NT2/D1 (cell line): ENCODE measurements around the gene HDGFL2.
"Not testable (repeated sequence)": the region's sequence is repeated elsewhere in the genome, so short reads cannot be mapped to it uniquely, and the experiment has no call there.

Experiments used
- DNase-seq: peaks from one replicate; pipeline ENCODE4 v3.0.0-alpha.2; 2011; ENCODE audit warnings: low read depth, low spot score
- H3K27me3 ChIP-seq: 2 replicates; pipeline ENCODE4 v1.6.0; 2011; ENCODE audit warnings: mild to moderate bottlenecking; ENCODE audit not compliant: insufficient read length, insufficient read depth
- H3K36me3 ChIP-seq: 2 replicates; pipeline ENCODE4 v1.6.1; 2011; ENCODE audit warnings: mild to moderate bottlenecking, low read length, mixed read lengths; ENCODE audit not compliant: insufficient read depth, insufficient read length
- H3K4me1 ChIP-seq: 2 replicates; pipeline ENCODE4 v1.5.1; 2011; ENCODE audit not compliant: insufficient read depth, insufficient read length
- H3K4me3 ChIP-seq: 2 replicates; pipeline ENCODE4 v1.5.1; 2011; ENCODE audit warnings: low read depth; ENCODE audit not compliant: insufficient read length
- H3K9ac ChIP-seq: 2 replicates; pipeline ENCODE4 v1.6.0; 2011; ENCODE audit warnings: low read depth; ENCODE audit not compliant: insufficient read length
- H3K9me3 ChIP-seq: 2 replicates; pipeline ENCODE4 v1.5.1; 2011; ENCODE audit warnings: mild to moderate bottlenecking, low read length; ENCODE audit not compliant: insufficient read depth
- SUZ12 ChIP-seq: IDR thresholded peaks from 2 replicates; pipeline ENCODE4 v1.6.1; 2011; ENCODE audit not compliant: insufficient read length, insufficient read depth; ENCODE audit errors: extremely low read depth
- YY1 ChIP-seq: IDR thresholded peaks from 2 replicates; pipeline ENCODE4 v1.6.1; 2011; ENCODE audit not compliant: insufficient read length, insufficient read depth
- ZNF274 ChIP-seq: IDR thresholded peaks from 2 replicates; pipeline ENCODE4 v1.6.1; 2011; ENCODE audit warnings: mild to moderate bottlenecking, low read depth, low read length

Gene HDGFL2

DNA sequence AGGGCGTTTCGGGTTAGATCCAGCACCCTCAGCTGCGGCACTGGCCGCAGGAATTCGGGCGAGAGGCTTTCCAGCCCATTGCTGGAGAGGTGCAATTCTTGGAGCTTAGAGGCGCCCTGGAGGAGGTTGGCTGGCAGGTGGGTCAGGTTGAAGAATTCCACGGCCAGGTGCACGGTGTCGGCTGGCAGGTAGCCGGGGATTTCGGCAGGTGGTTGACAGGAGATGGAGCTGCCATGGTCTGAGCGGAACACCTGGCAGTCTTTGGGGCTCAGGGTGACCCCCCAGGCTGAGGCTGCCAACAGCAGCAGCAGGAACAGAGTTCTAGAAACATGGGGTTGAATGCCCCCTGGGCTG is 66.5 kb downstream of the HDGFL2 start:
- no peak for TF ChIP-seq YY1
- no peak for TF ChIP-seq ZNF274
- TF ChIP-seq SUZ12 = no peak
- Histone ChIP-seq H3K36me3 (no peaks in the 10 kb centered on the region), H3K27me3 (peaks cover 6% of the 10 kb centered on the region), H3K9ac (no peak overlapping the region), H3K4me3 (no peak overlapping the region), H3K9me3 (peaks cover 6% of the 10 kb centered on the region; the same call in 1 of the 2 replicates), H3K4me1 (peaks cover 18% of the 10 kb centered on the region)
- DNase-seq = no peak

DNA sequence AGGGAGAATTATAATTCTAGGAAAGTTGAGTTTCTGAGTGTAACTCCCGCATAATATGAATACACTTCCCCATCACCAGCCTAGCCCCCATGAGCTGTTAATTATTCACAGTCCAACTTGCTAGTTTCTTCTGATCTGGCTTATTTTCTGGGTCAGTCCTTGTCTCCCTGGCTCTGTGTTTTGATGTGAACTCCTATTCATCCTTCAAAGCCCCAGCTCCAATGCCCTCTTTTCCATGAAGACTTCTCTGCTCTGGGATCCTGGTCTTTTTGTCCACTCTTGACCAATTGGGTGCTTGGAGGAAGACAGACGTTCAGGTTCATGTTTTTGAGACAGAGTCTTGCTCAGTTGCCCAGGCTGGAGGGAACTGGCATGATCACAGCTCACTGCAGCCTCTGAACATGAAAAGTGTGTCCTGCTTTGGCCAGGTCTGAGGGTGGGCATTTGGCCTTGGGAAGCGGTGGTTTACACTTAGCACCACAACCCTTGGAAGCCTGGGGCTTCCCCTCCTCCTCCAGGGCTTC is 67.1 kb downstream of the HDGFL2 start:
- Histone ChIP-seq H3K4me3 (no peak overlapping the region), H3K36me3 (no peaks in the 10 kb centered on the region), H3K27me3 (peaks cover 6% of the 10 kb centered on the region), H3K9ac (no peak overlapping the region), H3K4me1 (peaks cover 18% of the 10 kb centered on the region), H3K9me3 (peaks cover 6% of the 10 kb centered on the region; the same call in 1 of the 2 replicates)
- TF ChIP-seq YY1 (no peak), ZNF274 (no peak), SUZ12 (no peak)
- no peak for DNase-seq

DNA sequence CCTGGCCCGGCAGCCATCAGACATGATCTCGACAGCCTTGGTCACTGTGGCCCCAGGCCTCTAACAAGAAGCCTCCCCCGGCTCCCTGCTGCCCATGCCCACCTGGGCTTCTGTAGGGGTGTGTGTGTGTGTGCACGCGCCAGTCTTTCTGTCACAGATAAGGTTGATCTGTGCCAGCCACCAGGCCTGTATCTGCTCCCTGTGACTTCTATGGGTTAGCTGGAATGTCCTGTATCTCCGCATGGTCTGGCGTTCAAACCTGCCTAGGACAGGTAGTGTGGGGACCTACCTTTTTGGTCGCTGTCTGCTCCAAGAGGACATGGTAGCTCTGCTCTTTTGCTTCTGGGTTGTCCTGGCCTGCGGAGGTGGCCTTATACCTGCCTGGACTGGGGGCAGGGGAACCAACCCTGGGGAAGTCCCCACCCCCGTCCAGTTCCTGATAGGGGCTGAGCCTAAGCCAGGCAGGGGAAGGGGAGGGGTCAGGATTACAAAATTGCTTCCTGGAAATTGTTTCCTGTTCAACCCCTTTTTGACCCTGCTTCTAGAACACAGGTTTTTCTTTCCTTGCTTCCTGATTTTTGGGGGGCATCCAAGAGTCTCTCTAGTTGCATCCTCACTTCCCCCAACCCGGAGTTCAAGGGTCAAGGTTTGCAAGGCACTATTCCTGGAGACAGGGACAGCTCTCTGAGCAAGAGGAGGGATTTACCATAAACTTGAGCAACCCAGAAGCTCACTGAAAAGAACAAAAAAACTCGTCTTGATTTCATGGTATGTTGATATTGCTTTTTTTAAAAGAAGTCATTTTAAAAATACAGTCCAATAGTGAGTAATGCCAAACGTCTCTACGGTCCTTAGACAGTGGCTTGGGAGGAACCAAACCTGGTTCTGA is 67.8 kb downstream of the HDGFL2 start, which contains the start of gene LRG1:
Gene LRG1, minus strand, starts transcription at position 344 of the 889 bp plus-strand sequence. Its CDS starts 23 bp downstream, at position 321.
- H3K36me3 ChIP-seq = no peaks in the 10 kb centered on the region
- H3K4me3 ChIP-seq = no peak within 1 kb of the TSS
- DNase-seq = no peak
- no peak within 1 kb of the TSS for H3K9ac ChIP-seq
- H3K9me3 ChIP-seq = peaks cover 6% of the 10 kb centered on the region; the same call in 1 of the 2 replicates
- H3K4me1 ChIP-seq = peaks cover 14% of the 10 kb centered on the region
- TF ChIP-seq ZNF274 (no peak), YY1 (no peak), SUZ12 (no peak)
- H3K27me3 ChIP-seq = peaks cover under 1% of the 10 kb centered on the region

DNA sequence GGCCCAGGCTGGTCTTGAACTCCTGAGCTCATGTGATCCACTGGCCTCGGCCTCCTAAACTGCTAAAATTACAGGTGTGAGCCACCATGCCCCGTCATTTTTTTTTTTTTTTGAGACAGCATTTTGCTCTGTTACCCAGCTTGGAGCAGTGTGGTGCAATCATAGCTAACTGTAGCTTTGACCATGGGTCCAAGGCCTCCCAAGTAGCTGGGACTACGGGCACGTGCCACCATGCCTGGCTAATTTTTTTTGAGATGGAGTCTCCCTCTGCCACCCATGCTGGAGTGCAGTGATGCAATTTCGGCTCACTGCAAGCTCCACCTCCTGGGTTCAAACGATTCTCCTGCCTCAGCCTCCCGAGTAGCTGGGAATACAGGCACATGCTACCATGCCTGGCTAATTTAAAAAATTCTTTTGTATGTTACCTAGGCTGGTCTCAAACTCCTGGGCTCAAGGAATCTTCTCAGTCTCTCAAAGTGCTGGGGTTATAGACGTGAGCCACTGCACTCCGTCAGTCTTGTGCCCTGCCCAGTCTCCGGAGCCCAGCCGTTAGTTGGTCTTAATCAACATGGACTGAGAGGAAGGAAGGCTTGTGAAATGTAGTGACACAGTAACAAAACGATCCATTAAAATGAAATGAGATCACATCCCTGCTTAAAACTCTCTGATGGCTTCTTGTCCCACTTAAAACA is 69.2 kb downstream of the HDGFL2 start:
- no peak for TF ChIP-seq YY1
- TF ChIP-seq SUZ12 = no peak
- no peak for TF ChIP-seq ZNF274
- Histone ChIP-seq H3K4me1 (peaks cover 12% of the 10 kb centered on the region), H3K9me3 (peaks cover 6% of the 10 kb centered on the region; the same call in 1 of the 2 replicates), H3K9ac (no peak overlapping the region), H3K4me3 (no peak overlapping the region), H3K36me3 (no peaks in the 10 kb centered on the region), H3K27me3 (no peaks in the 10 kb centered on the region)
- no peak for DNase-seq

DNA sequence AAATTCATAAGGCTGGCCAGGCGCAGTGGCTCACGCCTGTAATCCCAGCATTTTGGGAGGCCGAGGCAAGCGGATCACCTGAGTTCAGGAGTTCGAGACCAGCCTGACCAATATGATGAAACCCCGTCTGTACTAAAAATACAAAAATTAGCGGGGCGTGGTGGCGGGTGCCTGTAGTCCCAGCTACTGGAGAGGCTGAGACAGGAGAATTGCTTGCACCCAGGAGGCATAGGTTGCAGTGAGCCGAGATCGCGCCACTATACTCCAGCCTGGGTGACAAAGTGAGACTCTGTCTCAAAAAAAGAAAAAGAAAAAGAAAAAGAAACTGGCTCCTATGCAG is 69.7 kb downstream of the HDGFL2 start:
- not testable (repeated sequence) for DNase-seq, H3K9ac ChIP-seq, H3K27me3 ChIP-seq, H3K36me3 ChIP-seq, H3K9me3 ChIP-seq, H3K4me3 ChIP-seq
- peaks cover 11% of the 10 kb centered on the region for H3K4me1 ChIP-seq

DNA sequence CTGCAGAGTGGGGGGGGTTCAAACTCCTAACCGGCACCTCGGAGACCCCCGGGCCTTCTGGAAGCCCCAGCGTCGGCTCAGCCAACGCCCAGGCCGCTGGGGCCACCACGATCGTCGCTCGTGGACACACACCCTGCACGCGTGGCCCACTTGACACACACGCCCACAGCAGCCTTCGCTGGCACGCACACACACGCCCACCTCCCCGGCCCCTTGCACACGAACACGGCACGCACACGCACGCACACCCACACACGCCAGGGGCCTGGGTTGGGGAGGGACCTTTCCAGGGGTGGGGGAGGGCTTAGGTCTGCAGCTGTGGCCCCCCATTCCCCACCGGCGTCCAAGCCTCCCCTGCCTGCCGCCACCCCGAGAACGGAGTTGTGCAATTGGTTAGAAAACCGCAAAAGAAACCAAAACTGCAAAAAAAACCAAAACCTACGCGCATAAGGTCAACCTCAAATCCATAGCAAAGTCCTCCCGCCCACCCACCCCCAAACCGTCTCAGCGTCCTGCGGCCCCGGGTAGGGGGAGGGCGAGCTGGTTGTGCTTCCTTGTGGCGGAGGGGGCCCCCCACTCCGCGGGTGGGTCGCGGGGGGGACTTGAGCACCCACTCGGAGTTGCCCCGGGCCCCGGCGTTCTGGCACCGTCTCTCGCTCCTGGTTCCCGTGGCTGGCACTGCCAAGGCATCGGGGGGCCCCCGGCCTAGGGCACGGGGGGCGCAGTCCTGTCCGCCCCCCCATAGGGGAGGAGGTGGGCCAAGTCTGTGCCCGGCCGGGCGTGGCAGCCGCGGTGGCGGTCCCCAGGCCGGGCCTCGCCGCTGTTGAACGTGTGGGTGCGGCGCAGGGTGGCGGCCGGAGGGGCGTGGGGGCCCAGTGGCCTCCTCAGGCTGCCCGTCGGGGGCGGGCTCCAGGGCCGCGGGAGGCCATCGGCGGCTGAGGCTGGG is 71.1 kb downstream of the HDGFL2 start:
- DNase-seq = no peak
- peaks cover 7% of the 10 kb centered on the region for H3K4me1 ChIP-seq
- no peak overlapping the region for H3K9ac ChIP-seq
- peaks cover 6% of the 10 kb centered on the region; the same call in 1 of the 2 replicates for H3K9me3 ChIP-seq
- TF ChIP-seq YY1 (no peak), ZNF274 (no peak), SUZ12 (no peak)
- H3K36me3 ChIP-seq = peaks cover 3% of the 10 kb centered on the region
- H3K4me3 ChIP-seq = no peak overlapping the region
- no peaks in the 10 kb centered on the region for H3K27me3 ChIP-seq
